Measurements from ENCODE around the gene FSTL5. TPM values are rescaled to one million over a fixed set of nuclear protein-coding genes. Genes with fewer than 3 reads are reported as not detected.

Gene FSTL5
- total and polyA plus RNA-seq, 10 of the 15 experiments (the other 5 are each of a cell fraction or from before 2014, with no cell fraction given) = 0.04 to 2.4 (median 0.08) TPM; not detected in 4

- TF ChIP-seq BACH1 (IDR thresholded peaks at IDR 0.05; ENCODE audit: borderline replicate concordance) (no peak), EGR1 (IDR thresholded peaks at IDR 0.05; ENCODE audit: borderline replicate concordance in 1 of 2, low read depth in 2 of 2, low read length in 2 of 2) (no peak)
Observed at GRCh38 chr4:161448550-161449180, 715.1 kb downstream of the FSTL5 start (continued).

DNA sequence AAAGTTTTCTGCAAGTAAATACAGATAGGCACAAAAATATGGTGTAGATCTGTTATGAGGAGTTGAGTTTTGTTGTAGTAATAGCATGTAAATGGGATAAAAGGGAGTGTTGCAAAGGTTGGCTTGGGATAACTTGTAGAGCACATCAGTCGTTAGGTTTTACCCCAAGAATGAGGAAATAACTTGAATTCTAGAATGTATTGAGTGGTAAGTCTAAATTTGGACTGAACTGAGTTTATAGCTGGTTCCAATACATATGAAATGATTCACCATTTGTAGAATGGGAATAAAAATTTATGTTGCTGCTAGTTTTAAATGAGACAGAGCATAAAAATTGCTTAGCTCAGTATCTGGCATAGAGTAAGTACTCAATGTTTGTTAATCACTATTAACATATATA is 719.2 kb downstream of the FSTL5 start:
- Histone ChIP-seq H4K20me1 (ENCODE audit: control insufficient read depth, insufficient read depth) (no peaks in the 10 kb centered on the region), H3K4me1 (ENCODE audit: control insufficient read depth, insufficient read depth, low read length) (no peaks in the 10 kb centered on the region), H3K4me3 (no peak overlapping the region), H3K79me2 (ENCODE audit: control insufficient read depth, insufficient read depth, low read length) (no peaks in the 10 kb centered on the region), H2AFZ (ENCODE audit: control insufficient read depth, low read depth, low read length) (no peak overlapping the region), H3K9ac (ENCODE audit: control insufficient read depth, insufficient read depth, low read length) (no peak overlapping the region), H3K9me3 (replicated peaks; ENCODE audit: control insufficient read depth, insufficient read depth, low read length) (no peaks in the 10 kb centered on the region), H3K36me3 (ENCODE audit: control insufficient read depth in 2 of 2, insufficient read depth in 2 of 2, low read length in 1 of 2) (no peaks in the 10 kb centered on the region), H3K27me3 (replicated peaks in 1 of 2; ENCODE audit: control insufficient read depth in 2 of 2, insufficient read depth in 2 of 2, low read length in 1 of 2) (no peaks in the 10 kb centered on the region), H3K27ac (ENCODE audit: control insufficient read depth, insufficient read depth) (no peak overlapping the region), H3K4me2 (ENCODE audit: control insufficient read depth, insufficient read depth) (no peak overlapping the region)
- intact Hi-C loops (cut with micrococcal nuclease; ENCODE audit: unreplicated experiment) (no loop called here), in situ Hi-C loops (cut with MboI) (no loop called here)
- no TSS peak for BruUV-seq (replicated peaks)
- 0% methylated on average over 1 of the region's 1 CpG for WGBS (ENCODE audit: insufficient coverage, insufficient replicate concordance, low lambda C conversion rate, missing lambda C conversion rate)
- ATAC-seq (no peak), DNase-seq (ENCODE audit: low read depth, low spot score) (no peak), FAIRE-seq (no peak)
- ChIA-PET POLR2A (no interaction called here), RAD21 (ENCODE audit: unreplicated experiment) (no interaction called here), SMC1A (ENCODE audit: uncharacterized antibody, unreplicated experiment) (interaction anchor here (0.6 kb wide), 1 partner anchor 889 kb away, joined by 3 read pairs; no protein-coding TSS in a partner anchor), CTCF (interaction anchor here (1.2 kb wide), 1 partner anchor 111 kb away, joined by 4 read pairs; no protein-coding TSS in a partner anchor)
- TF ChIP-seq, protein P1, sequence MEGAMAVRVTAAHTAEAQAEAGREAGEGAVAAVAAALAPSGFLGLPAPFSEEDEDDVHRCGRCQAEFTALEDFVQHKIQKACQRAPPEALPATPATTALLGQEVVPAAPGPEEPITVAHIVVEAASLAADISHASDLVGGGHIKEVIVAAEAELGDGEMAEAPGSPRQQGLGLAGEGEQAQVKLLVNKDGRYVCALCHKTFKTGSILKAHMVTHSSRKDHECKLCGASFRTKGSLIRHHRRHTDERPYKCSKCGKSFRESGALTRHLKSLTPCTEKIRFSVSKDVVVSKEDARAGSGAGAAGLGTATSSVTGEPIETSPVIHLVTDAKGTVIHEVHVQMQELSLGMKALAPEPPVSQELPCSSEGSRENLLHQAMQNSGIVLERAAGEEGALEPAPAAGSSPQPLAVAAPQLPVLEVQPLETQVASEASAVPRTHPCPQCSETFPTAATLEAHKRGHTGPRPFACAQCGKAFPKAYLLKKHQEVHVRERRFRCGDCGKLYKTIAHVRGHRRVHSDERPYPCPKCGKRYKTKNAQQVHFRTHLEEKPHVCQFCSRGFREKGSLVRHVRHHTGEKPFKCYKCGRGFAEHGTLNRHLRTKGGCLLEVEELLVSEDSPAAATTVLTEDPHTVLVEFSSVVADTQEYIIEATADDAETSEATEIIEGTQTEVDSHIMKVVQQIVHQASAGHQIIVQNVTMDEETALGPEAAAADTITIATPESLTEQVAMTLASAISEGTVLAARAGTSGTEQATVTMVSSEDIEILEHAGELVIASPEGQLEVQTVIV (IDR thresholded peaks at IDR 0.05; ENCODE audit: borderline replicate concordance, partially characterized antibody) = no peak
- TF ChIP-seq CBX5 (IDR thresholded peaks at IDR 0.05; ENCODE audit: low read depth) = no peak
- no peak for TF ChIP-seq GABPA (IDR thresholded peaks at IDR 0.05; ENCODE audit: low read depth)
- no peak for TF ChIP-seq RUNX3 (IDR thresholded peaks at IDR 0.05; ENCODE audit: low read length)
- no peak for TF ChIP-seq SMAD5 (IDR thresholded peaks at IDR 0.05; ENCODE audit: low read depth)
- TF ChIP-seq STAT1 (conservative IDR thresholded peaks at IDR 0.05) = no peak
- TF ChIP-seq TCF12 (IDR thresholded peaks at IDR 0.05; ENCODE audit: low read depth, low read length) = no peak
- no peak for TF ChIP-seq BHLHE40 (IDR thresholded peaks at IDR 0.05; ENCODE audit: borderline replicate concordance in 1 of 2, low read depth in 2 of 2, low read length in 1 of 2)
- TF ChIP-seq SIN3A (IDR thresholded peaks at IDR 0.05; ENCODE audit: low read depth, low read length) = no peak

All from GM12878 (cell line).